Transverse colon (tissue), 4 donors: ENCODE data around the gene POLK.

Source experiments
- CTCF ChIP-seq, 5 experiments: fragments of 200-600 bp in 3 of 5; fragments of 450-650 bp in 2 of 5; sonication (generic) in 3 of 5; IDR thresholded peaks; 1 replicate in 2 of 5; 2 replicates in 3 of 5; pipeline ENCODE4 v1.5.1; 2016 to 2017; ENCODE audit warnings: antibody characterized with exemption in 5 of 5, inconsistent platforms in 3 of 5, mild to moderate bottlenecking in 2 of 5, moderate library complexity in 1 of 5
- EP300 ChIP-seq: sonication (generic); formaldehyde crosslinking; IDR thresholded peaks from one replicate; pipeline ENCODE4 v1.6.1; 2017; ENCODE audit warnings: antibody characterized with exemption, low read depth
- POLR2A ChIP-seq: fragments of 450-650 bp; IDR thresholded peaks from one replicate; pipeline ENCODE4 v1.6.1; 2016; ENCODE audit warnings: antibody characterized with exemption, mild to moderate bottlenecking, moderate library complexity
- POLR2AphosphoS5 ChIP-seq, 3 donors: sonication (generic); formaldehyde crosslinking; IDR thresholded peaks; one replicate each; pipeline ENCODE4 v1.6.1; 2016; ENCODE audit warnings: antibody characterized with exemption in 3 of 3

- TF ChIP-seq CTCF (IDR thresholded peaks at IDR 0.05) (no peak), EP300 (no peak), POLR2AphosphoS5 (IDR thresholded peaks at IDR 0.05) (no peak), POLR2A (no peak)
These were observed 38.9 kb downstream of the POLK start for GRCh38 chr5:75550597-75550996.
